ENCODE measurements around the gene KCNT2. TPM values are rescaled to one million over a fixed set of nuclear protein-coding genes. Genes with fewer than 3 reads are reported as not detected.
"Not testable (repeated sequence)": the region's sequence is repeated elsewhere in the genome, so short reads cannot be mapped to it uniquely, and the experiment has no call there.

The KCNT2 gene
- total RNA-seq, 3 donors from 2014 or later: 2.6 to 3.7 (median 3.0) TPM

GRCh38 chr1:196651079-196651478, 42.8 kb upstream of the KCNT2 start:
- peak overlapping the region in 1 of 3 donors; percentile 55 for H3K4me3 ChIP-seq
- intact Hi-C loops (cut with DNase I; ENCODE audit: low total_unique reads): no loop called here
- no peaks in the 10 kb centered on the region for H3K27me3 ChIP-seq
- no peaks in the 10 kb centered on the region for H3K9me3 ChIP-seq
- no peaks in the 10 kb centered on the region for H3K36me3 ChIP-seq
- H3K27ac ChIP-seq: peak overlapping the region in 1 of 2 donors; percentile 62
- H3K4me1 ChIP-seq: no peaks in the 10 kb centered on the region
- no peak for DNase-seq (ENCODE audit: low spot score in 2 of 2)
- no peak for TF ChIP-seq POLR2A (IDR thresholded peaks at IDR 0.05)
- no peak for TF ChIP-seq POLR2AphosphoS5 (IDR thresholded peaks at IDR 0.05)
- no peak for TF ChIP-seq CTCF (IDR thresholded peaks at IDR 0.05)

GRCh38 chr1:196650403-196650802, 42.2 kb upstream of the KCNT2 start:
- no peak overlapping the region for H3K4me3 ChIP-seq
- no peak for TF ChIP-seq POLR2A (IDR thresholded peaks at IDR 0.05)
- TF ChIP-seq POLR2AphosphoS5 (IDR thresholded peaks at IDR 0.05): no peak
- TF ChIP-seq CTCF (IDR thresholded peaks at IDR 0.05): no peak
- intact Hi-C loops (cut with DNase I; ENCODE audit: low total_unique reads): no loop called here
- H3K36me3 ChIP-seq: no peaks in the 10 kb centered on the region
- H3K9me3 ChIP-seq: no peaks in the 10 kb centered on the region
- no peaks in the 10 kb centered on the region for H3K4me1 ChIP-seq
- DNase-seq (ENCODE audit: low spot score in 2 of 2): no peak
- H3K27me3 ChIP-seq: no peaks in the 10 kb centered on the region
- peak overlapping the region in 1 of 2 donors; percentile 62 for H3K27ac ChIP-seq

DNA sequence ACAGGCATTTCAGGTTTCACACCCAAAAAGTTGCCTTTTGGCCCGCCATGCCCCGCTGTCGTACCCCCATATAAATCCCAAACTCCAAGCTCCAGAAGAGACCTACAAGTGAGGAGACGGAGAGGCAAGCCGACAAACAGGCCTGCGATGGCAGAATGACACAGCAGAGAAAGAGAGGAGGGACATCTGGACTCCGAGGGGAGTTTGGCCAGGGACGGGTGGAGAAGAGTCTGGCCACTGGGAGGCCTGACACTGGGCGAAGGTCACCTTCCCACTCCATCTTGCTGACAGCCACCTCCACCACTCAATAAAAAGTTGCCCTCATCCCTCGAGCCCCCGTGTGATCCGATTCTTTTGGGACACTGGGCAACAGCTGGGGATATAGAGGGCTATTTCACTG, 41.8 kb upstream of the KCNT2 start:
- Histone ChIP-seq H3K4me3 (no peak overlapping the region), H3K27me3 (no peaks in the 10 kb centered on the region), H3K4me1 (no peaks in the 10 kb centered on the region), H3K36me3 (no peaks in the 10 kb centered on the region), H3K27ac (peak overlapping the region in 1 of 2 donors; percentile 62), H3K9me3 (no peaks in the 10 kb centered on the region)
- intact Hi-C loops (cut with DNase I; ENCODE audit: low total_unique reads): no loop called here
- no peak for TF ChIP-seq POLR2AphosphoS5 (IDR thresholded peaks at IDR 0.05)
- TF ChIP-seq CTCF (IDR thresholded peaks at IDR 0.05): no peak
- no peak for TF ChIP-seq POLR2A (IDR thresholded peaks at IDR 0.05)
- DNase-seq (ENCODE audit: low spot score in 2 of 2): no peak

DNA sequence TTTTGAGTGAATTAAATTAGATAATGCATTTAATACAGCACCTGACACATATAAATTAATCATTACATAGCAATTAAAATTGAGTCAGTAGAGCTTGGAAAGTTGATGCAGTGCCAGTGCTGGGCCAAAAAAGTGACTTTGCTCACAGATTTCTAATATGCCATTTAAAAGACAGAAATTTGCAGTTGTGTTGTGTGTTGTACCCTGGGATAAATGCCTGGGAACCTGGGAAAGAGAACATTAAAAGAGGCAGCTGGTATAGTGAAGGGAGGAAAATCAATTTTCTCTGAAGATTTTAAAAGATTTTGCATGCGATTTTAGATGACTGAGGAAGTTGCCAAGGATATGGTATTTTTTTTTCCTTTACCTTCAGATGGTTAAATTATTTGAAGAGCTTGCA, 32.7 kb upstream of the KCNT2 start:
- H3K36me3 ChIP-seq: no peaks in the 10 kb centered on the region
- intact Hi-C loops (cut with DNase I; ENCODE audit: low total_unique reads): no loop called here
- H3K4me1 ChIP-seq: no peaks in the 10 kb centered on the region
- no peak overlapping the region for H3K4me3 ChIP-seq
- DNase-seq (ENCODE audit: low spot score in 2 of 2): no peak
- H3K9me3 ChIP-seq: no peaks in the 10 kb centered on the region
- no peaks in the 10 kb centered on the region for H3K27me3 ChIP-seq
- H3K27ac ChIP-seq: no peak overlapping the region
- no peak for TF ChIP-seq POLR2A (IDR thresholded peaks at IDR 0.05)
- TF ChIP-seq POLR2AphosphoS5 (IDR thresholded peaks at IDR 0.05): no peak
- no peak for TF ChIP-seq CTCF (IDR thresholded peaks at IDR 0.05)

- intact Hi-C loops (cut with DNase I; ENCODE audit: low total_unique reads); H3K27ac ChIP-seq; H3K36me3 ChIP-seq; H3K27me3 ChIP-seq; DNase-seq (ENCODE audit: low spot score in 2 of 2); H3K9me3 ChIP-seq; H3K4me1 ChIP-seq; H3K4me3 ChIP-seq: not testable (repeated sequence)
These were observed 31.1 kb upstream of the KCNT2 start for GRCh38 chr1:196639291-196639690.

DNA sequence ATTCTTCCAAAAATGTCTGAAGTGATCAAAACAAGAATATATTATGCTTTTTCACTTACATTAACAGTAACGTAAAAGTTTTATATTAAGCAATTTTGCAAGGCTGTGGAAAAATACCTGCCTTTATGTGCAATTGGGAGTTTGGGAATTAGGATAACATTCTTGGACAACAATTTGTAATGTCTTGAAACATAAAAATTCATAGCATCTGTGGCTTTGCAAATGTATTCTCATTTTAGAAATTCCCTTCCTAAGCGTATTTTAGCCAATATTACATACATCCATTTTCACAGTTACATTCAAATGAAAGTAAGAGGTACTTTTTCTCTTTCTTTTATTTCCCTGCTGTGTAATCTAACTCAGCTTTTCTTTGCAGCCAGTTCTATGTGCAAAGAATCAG, 30.2 kb upstream of the KCNT2 start:
- intact Hi-C loops (cut with DNase I; ENCODE audit: low total_unique reads): no loop called here
- no peak overlapping the region for H3K27ac ChIP-seq
- no peak for DNase-seq (ENCODE audit: low spot score in 2 of 2)
- TF ChIP-seq POLR2AphosphoS5 (IDR thresholded peaks at IDR 0.05): no peak
- TF ChIP-seq CTCF (IDR thresholded peaks at IDR 0.05): no peak
- no peak for TF ChIP-seq POLR2A (IDR thresholded peaks at IDR 0.05)
- no peaks in the 10 kb centered on the region for H3K36me3 ChIP-seq
- H3K4me3 ChIP-seq: no peak overlapping the region
- no peaks in the 10 kb centered on the region for H3K27me3 ChIP-seq
- no peaks in the 10 kb centered on the region for H3K4me1 ChIP-seq
- no peaks in the 10 kb centered on the region for H3K9me3 ChIP-seq
